ENCODE data around the gene CTNND1. TPM values are rescaled to one million over a fixed set of nuclear protein-coding genes. Genes with fewer than 3 reads are reported as not detected.

The CTNND1 gene
- total RNA-seq, 2 donors from 2014 or later = 375 to 416 TPM

GRCh38 chr11:57741132-57742086 is 20.2 kb upstream of the CTNND1 start, which contains the start of gene SELENOH:
SELENOH (plus strand) TSS chr11:57741491; CDS start chr11:57741596, 105 bp downstream.
- Histone ChIP-seq H3K27me3 (no peaks in the 10 kb centered on the region), H3K27ac (peak within 1 kb of the TSS; percentile 86), H3K9ac (ENCODE audit: low read depth in 2 of 2, low read length in 2 of 2) (peak within 1 kb of the TSS; percentile 85 to 92), H3K36me3 (no peaks in the 10 kb centered on the region), H3K4me3 (peak within 1 kb of the TSS; percentile 90), H3K4me1 (peaks cover 5% of the 10 kb centered on the region), H3K9me3 (no peaks in the 10 kb centered on the region)
- TF ChIP-seq, protein P1, sequence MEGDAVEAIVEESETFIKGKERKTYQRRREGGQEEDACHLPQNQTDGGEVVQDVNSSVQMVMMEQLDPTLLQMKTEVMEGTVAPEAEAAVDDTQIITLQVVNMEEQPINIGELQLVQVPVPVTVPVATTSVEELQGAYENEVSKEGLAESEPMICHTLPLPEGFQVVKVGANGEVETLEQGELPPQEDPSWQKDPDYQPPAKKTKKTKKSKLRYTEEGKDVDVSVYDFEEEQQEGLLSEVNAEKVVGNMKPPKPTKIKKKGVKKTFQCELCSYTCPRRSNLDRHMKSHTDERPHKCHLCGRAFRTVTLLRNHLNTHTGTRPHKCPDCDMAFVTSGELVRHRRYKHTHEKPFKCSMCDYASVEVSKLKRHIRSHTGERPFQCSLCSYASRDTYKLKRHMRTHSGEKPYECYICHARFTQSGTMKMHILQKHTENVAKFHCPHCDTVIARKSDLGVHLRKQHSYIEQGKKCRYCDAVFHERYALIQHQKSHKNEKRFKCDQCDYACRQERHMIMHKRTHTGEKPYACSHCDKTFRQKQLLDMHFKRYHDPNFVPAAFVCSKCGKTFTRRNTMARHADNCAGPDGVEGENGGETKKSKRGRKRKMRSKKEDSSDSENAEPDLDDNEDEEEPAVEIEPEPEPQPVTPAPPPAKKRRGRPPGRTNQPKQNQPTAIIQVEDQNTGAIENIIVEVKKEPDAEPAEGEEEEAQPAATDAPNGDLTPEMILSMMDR (IDR thresholded peaks at IDR 0.05) = no peak
- DNase-seq = peak; percentile 97
- intact Hi-C loops (cut with DNase I) = no loop called here

DNA sequence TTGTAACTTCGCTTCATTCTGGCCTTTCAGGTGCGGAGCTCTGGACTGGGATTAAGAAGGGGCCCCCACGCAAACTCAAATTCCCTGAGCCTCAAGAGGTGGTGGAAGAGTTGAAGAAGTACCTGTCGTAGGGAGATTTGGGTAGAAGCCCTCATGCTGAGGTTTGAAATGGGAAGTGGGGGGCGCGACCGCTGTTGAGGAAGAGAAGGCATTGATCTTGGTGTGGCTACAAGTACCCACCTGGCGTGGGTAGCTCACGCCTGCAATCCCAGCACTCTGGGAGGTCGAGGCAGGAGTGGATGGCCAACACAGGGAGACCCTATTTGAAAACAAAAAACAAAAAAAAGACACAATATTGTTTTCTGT is 19.5 kb upstream of the CTNND1 start:
- Histone ChIP-seq H3K4me3 (peak overlapping the region; percentile 90), H3K9ac (ENCODE audit: low read depth in 2 of 2, low read length in 2 of 2) (peak overlapping the region; percentile 85 to 92), H3K4me1 (peaks cover 5% of the 10 kb centered on the region), H3K27ac (peak overlapping the region; percentile 86), H3K36me3 (no peaks in the 10 kb centered on the region), H3K9me3 (no peaks in the 10 kb centered on the region), H3K27me3 (no peaks in the 10 kb centered on the region)
- DNase-seq = no peak
- intact Hi-C loops (cut with DNase I) = no loop called here
- TF ChIP-seq, protein P1 (IDR thresholded peaks at IDR 0.05) = no peak

- H3K27ac ChIP-seq = no peak overlapping the region
- TF ChIP-seq, protein P1 (IDR thresholded peaks at IDR 0.05) = no peak
- DNase-seq = no peak
- no peak overlapping the region for H3K4me3 ChIP-seq
- no peaks in the 10 kb centered on the region for H3K27me3 ChIP-seq
- intact Hi-C loops (cut with DNase I) = no loop called here
- no peaks in the 10 kb centered on the region for H3K36me3 ChIP-seq
- H3K9me3 ChIP-seq = no peaks in the 10 kb centered on the region
- peaks cover 5% of the 10 kb centered on the region for H3K4me1 ChIP-seq
- no peak overlapping the region for H3K9ac ChIP-seq (ENCODE audit: low read depth in 2 of 2, low read length in 2 of 2)
Observed at GRCh38 chr11:57744357-57744756, 17.2 kb upstream of the CTNND1 start.

- no peaks in the 10 kb centered on the region for H3K36me3 ChIP-seq
- H3K4me3 ChIP-seq = no peak overlapping the region
- TF ChIP-seq, protein P1 (IDR thresholded peaks at IDR 0.05) = no peak
- no peak for DNase-seq
- peaks cover 5% of the 10 kb centered on the region for H3K4me1 ChIP-seq
- H3K27me3 ChIP-seq = no peaks in the 10 kb centered on the region
- intact Hi-C loops (cut with DNase I) = no loop called here
- H3K9me3 ChIP-seq = no peaks in the 10 kb centered on the region
- no peak overlapping the region for H3K27ac ChIP-seq
- H3K9ac ChIP-seq (ENCODE audit: low read depth in 2 of 2, low read length in 2 of 2) = no peak overlapping the region
Observed at GRCh38 chr11:57745206-57745605, 16.4 kb upstream of the CTNND1 start.

- no peak overlapping the region for H3K27ac ChIP-seq
- H3K4me3 ChIP-seq = no peak overlapping the region
- no peak overlapping the region for H3K9ac ChIP-seq (ENCODE audit: low read depth in 2 of 2, low read length in 2 of 2)
- H3K36me3 ChIP-seq = no peaks in the 10 kb centered on the region
- intact Hi-C loops (cut with DNase I) = no loop called here
- H3K4me1 ChIP-seq = peaks cover 5% of the 10 kb centered on the region
- TF ChIP-seq, protein P1 (IDR thresholded peaks at IDR 0.05) = no peak
- H3K9me3 ChIP-seq = no peaks in the 10 kb centered on the region
- H3K27me3 ChIP-seq = no peaks in the 10 kb centered on the region
- no peak for DNase-seq
Observed at GRCh38 chr11:57746920-57747319, 14.7 kb upstream of the CTNND1 start.

Measured in colonic mucosa (tissue), 4 donors.